Right lobe of liver (tissue), 6 donors: ENCODE measurements around the gene IL22RA1. TPM values are rescaled to one million over a fixed set of nuclear protein-coding genes. Genes with fewer than 3 reads are reported as not detected.

ENCODE experiments used
- ATAC-seq, 4 donors: fragments of 200-7000 bp; cut with Tn5 transposase; one replicate each; pipeline ENCODE4 v1.9.1; 2020; ENCODE audit warnings: mild to moderate bottlenecking in 4 of 4, moderate library complexity in 4 of 4
- DNase-seq, 3 donors: peaks; one replicate each; pipeline ENCODE4 v3.0.0-alpha.2; 2020
- H3K27ac ChIP-seq, 3 donors: fragments of 200-600 bp; one replicate each; pipeline ENCODE4 v1.8.0; 2022
- H3K27me3 ChIP-seq, 2 donors: fragments of 200-600 bp; one replicate each; pipeline ENCODE4 v1.8.0; 2022
- H3K36me3 ChIP-seq, 4 donors: fragments of 200-600 bp; sonication (generic) in 1 of 4; one replicate each; pipeline versions ENCODE4 v1.5.1 to v1.8.0; 2017 to 2022; ENCODE audit warnings: control low read depth in 1 of 4
- H3K4me1 ChIP-seq, 4 donors: fragments of 200-600 bp; sonication (generic) in 1 of 4; one replicate each; pipeline versions ENCODE4 v1.5.1 to v1.8.0; 2017 to 2022; ENCODE audit warnings: control low read depth in 1 of 4
- H3K4me3 ChIP-seq, 3 donors: fragments of 200-600 bp; one replicate each; pipeline ENCODE4 v1.8.0; 2022
- H3K9me3 ChIP-seq, 4 donors: fragments of 200-600 bp; sonication (generic) in 1 of 4; one replicate each; pipeline versions ENCODE4 v1.5.1 to v1.8.0; 2017 to 2022; ENCODE audit warnings: control low read depth in 1 of 4
- CTCF ChIP-seq, 4 donors: fragments of 200-600 bp in 3 of 4; fragments of 450-650 bp in 1 of 4; IDR thresholded peaks; one replicate each; pipeline versions ENCODE4 v1.5.1 to v1.8.0; 2016 to 2022; ENCODE audit warnings: antibody characterized with exemption in 4 of 4, mild to moderate bottlenecking in 2 of 4
- POLR2A ChIP-seq: fragments of 450-650 bp; IDR thresholded peaks from one replicate; pipeline ENCODE4 v1.6.1; 2017; ENCODE audit warnings: antibody characterized with exemption, mild to moderate bottlenecking
- WGBS: methylation state at CpG from one replicate; pipeline ENCODE4 v1.1.6; 2018; ENCODE audit warnings: low coverage, low lambda C conversion rate; ENCODE audit not compliant: insufficient coverage; ENCODE audit errors: missing lambda C conversion rate; 5-methylcytosine and 5-hydroxymethylcytosine counted together
- intact Hi-C, 2 donors: fragments of 100-400 bp; cut with DNase I; formaldehyde crosslinking; loops; one replicate each; pipeline versions ENCODE4 v1.11.2 to v1.14.1; 2022
- total RNA-seq, 6 experiments: library from RNA; depleted of rRNA in 2 of 6; stranded (reverse); fragments of >200 nt in 2 of 6; fragmentation: NEBNext Ultra II Directional in 3 of 6; extraction: Animal tissue kit (Norgen Biotek cat#: 25700) in 3 of 6; gene quantifications; one replicate each; pipeline versions ENCODE4 v1.1.0 to v1.2.4, GENCODE V29; 2016 to 2023
- donor health status: DM: no; HTN: yes; CAD: no.
- donor health status: DM: no; HTN: no; CAD: no.
- donor health status: DM: no; HTN: no; CAD: no.
- donor health status: DM: no; HTN: yes; CAD: no.
- donor health status: DM: no; HTN: yes; CAD: no.

Gene IL22RA1
- total RNA-seq, 6 experiments from 2014 or later, result 1.8 to 4.5 (median 2.8) TPM

- 88% methylated on average over 2 of the region's 2 CpGs for WGBS
- ATAC-seq (no peak), DNase-seq (no peak)
- intact Hi-C loops, result no loop called here
- H3K9me3 ChIP-seq, result no peaks in the 10 kb centered on the region
- H3K27ac ChIP-seq, result no peak overlapping the region
- H3K4me3 ChIP-seq, result no peak overlapping the region
- H3K4me1 ChIP-seq, result peaks cover 0 to 25% (median 9%) of the 10 kb centered on the region in 4 donors
- no peak for TF ChIP-seq POLR2A
- TF ChIP-seq CTCF (IDR thresholded peaks at IDR 0.05), result no peak
- H3K36me3 ChIP-seq, result no peaks in the 10 kb centered on the region
- no peaks in the 10 kb centered on the region for H3K27me3 ChIP-seq
Observed at GRCh38 chr1:24117132-24117531, 25.8 kb downstream of the IL22RA1 start.

- 96% methylated on average over 5 of the region's 6 CpGs for WGBS
- no peaks in the 10 kb centered on the region for H3K27me3 ChIP-seq
- intact Hi-C loops, result no loop called here
- DNase-seq, result no peak
- no peaks in the 10 kb centered on the region for H3K36me3 ChIP-seq
- no peak overlapping the region for H3K4me3 ChIP-seq
- no peak overlapping the region for H3K27ac ChIP-seq
- ATAC-seq, result no peak
- TF ChIP-seq CTCF (IDR thresholded peaks at IDR 0.05), result no peak
- no peak for TF ChIP-seq POLR2A
- H3K9me3 ChIP-seq, result no peaks in the 10 kb centered on the region
- peaks cover 0 to 14% (median 3%) of the 10 kb centered on the region in 4 donors for H3K4me1 ChIP-seq
Observed at GRCh38 chr1:24114753-24115152, 28.2 kb downstream of the IL22RA1 start.

GRCh38 chr1:24113641-24114033 lies 29.3 kb downstream of the IL22RA1 start:
- Histone ChIP-seq H3K4me1 (peaks cover 0 to 3% (median 0%) of the 10 kb centered on the region in 4 donors), H3K9me3 (no peaks in the 10 kb centered on the region), H3K4me3 (no peak overlapping the region), H3K27ac (no peak overlapping the region), H3K36me3 (no peaks in the 10 kb centered on the region), H3K27me3 (no peaks in the 10 kb centered on the region)
- DNase-seq, result no peak
- ATAC-seq, result no peak
- no peak for TF ChIP-seq POLR2A
- no peak for TF ChIP-seq CTCF (IDR thresholded peaks at IDR 0.05)
- whole genome bisulfite sequencing, result 39% methylated on average over 2 of the region's 6 CpGs
- intact Hi-C loops, result no loop called here

- H3K4me1 ChIP-seq, result no peaks in the 10 kb centered on the region
- no peaks in the 10 kb centered on the region for H3K36me3 ChIP-seq
- ATAC-seq, result peak; percentile 71 to 94 (median 86)
- no peak for TF ChIP-seq POLR2A
- peak; percentile 18 to 41 (median 32) for TF ChIP-seq CTCF (IDR thresholded peaks at IDR 0.05)
- H3K27me3 ChIP-seq, result no peaks in the 10 kb centered on the region
- intact Hi-C loops, result no loop called here
- 40% methylated on average over 10 of the region's 27 CpGs for WGBS
- no peaks in the 10 kb centered on the region for H3K9me3 ChIP-seq
- H3K4me3 ChIP-seq, result no peak within 1 kb of the TSS
- no peak within 1 kb of the TSS for H3K27ac ChIP-seq
- DNase-seq, result peak in 1 of 3 donors; percentile 63
Observed at GRCh38 chr1:24111996-24112779, 30.8 kb downstream of the IL22RA1 start, which contains the start of gene MYOM3. Gene MYOM3 (minus strand): TSS chr1:24112135. CDS start chr1:24108636, 3,499 bp downstream.
